Erythroblast (primary cell): Measurements from ENCODE around the gene SNX12.
A peak's percentile ranks its signal among the peaks of the same experiment; 100 is the strongest.

Experiments used
- GATA1 ChIP-seq: IDR thresholded peaks from 2 replicates; pipeline ENCODE4 v1.6.1; 2011; ENCODE audit warnings: low read depth, mild to moderate bottlenecking, control low read depth, low read length, moderate library complexity
- POLR2A ChIP-seq: IDR thresholded peaks from 2 replicates; pipeline ENCODE4 v1.6.1; 2011; ENCODE audit warnings: mild to moderate bottlenecking, low read length

DNA sequence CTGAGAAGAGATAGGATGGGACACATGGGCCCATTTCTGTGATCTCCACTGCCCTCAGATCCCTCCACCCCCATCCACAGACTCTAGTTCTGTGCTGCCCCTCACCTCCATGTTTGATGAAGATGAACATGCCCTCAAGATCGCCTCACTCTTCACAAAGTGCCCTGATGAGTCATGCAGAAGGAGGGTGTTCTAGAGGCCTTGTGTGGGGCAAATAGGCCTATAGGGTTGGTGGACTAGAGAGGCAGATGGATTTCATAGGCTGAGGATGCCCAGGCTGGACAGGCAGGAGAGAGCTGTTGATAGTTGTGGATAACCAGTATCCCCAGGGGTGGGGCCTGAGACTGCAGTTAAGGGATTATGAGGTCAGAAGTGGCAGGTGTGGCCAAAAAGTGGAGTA, 38.3 kb upstream of the SNX12 start, which contains the start of gene CXorf65:
- TF ChIP-seq POLR2A (peak; percentile 34), GATA1 (no peak)
